Activated naive CD8-positive, alpha-beta T cell (primary cell): Measurements from ENCODE around the gene CLMN.
"Not testable (repeated sequence)": the region's sequence is repeated elsewhere in the genome, so short reads cannot be mapped to it uniquely, and the experiment has no call there.

Source experiments
- H3K27ac Mint-ChIP-seq: one replicate; pipeline ENCODE4 v1.8.0; 2021; ENCODE audit warnings: mixed read lengths
- H3K27me3 Mint-ChIP-seq: one replicate; pipeline ENCODE4 v1.8.0; 2021; ENCODE audit warnings: mixed read lengths
- H3K36me3 Mint-ChIP-seq: one replicate; pipeline ENCODE4 v1.8.0; 2021; ENCODE audit warnings: mixed read lengths
- H3K4me1 Mint-ChIP-seq: one replicate; pipeline ENCODE4 v1.8.0; 2021; ENCODE audit warnings: low read depth, mixed read lengths
- H3K4me3 Mint-ChIP-seq: one replicate; pipeline ENCODE4 v1.8.0; 2021; ENCODE audit warnings: mild to moderate bottlenecking, mixed read lengths
- H3K9me3 Mint-ChIP-seq: one replicate; pipeline ENCODE4 v1.8.0; 2021; ENCODE audit warnings: low read depth, mixed read lengths

Gene CLMN

GRCh38 chr14:95141684-95142083, 178.0 kb downstream of the CLMN start:
- Mint-ChIP-seq H3K4me3 (no peak overlapping the region), H3K27ac (no peak overlapping the region), H3K27me3 (no peaks in the 10 kb centered on the region), H3K9me3 (peaks cover 7% of the 10 kb centered on the region), H3K4me1 (peaks cover 78% of the 10 kb centered on the region), H3K36me3 (peaks cover 16% of the 10 kb centered on the region)

- Mint-ChIP-seq H3K4me1 (peaks cover 79% of the 10 kb centered on the region), H3K27me3 (no peaks in the 10 kb centered on the region), H3K27ac (peak overlapping the region; percentile 72), H3K4me3 (no peak overlapping the region), H3K36me3 (peaks cover 9% of the 10 kb centered on the region), H3K9me3 (peaks cover 7% of the 10 kb centered on the region)
Observed at GRCh38 chr14:95140060-95140858, 179.4 kb downstream of the CLMN start.

DNA sequence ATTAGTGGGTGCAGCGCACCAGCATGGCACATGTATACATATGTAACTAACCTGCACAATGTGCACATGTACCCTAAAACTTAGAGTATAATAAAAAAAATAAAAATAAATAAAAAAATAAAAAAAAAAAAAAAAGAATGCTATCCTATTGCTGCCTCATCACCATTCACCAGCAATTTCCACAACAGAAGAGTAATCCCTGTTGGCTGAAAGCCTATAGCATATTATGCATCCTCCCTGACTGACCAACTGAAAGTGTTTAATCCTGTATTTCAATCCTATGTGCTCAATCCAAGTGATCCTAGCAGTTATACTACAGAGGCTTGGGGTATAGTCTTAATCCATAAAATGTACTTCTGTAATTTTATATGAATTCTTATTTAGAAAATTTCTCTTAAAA, 180.8 kb downstream of the CLMN start:
- H3K27ac Mint-ChIP-seq = no peak overlapping the region

DNA sequence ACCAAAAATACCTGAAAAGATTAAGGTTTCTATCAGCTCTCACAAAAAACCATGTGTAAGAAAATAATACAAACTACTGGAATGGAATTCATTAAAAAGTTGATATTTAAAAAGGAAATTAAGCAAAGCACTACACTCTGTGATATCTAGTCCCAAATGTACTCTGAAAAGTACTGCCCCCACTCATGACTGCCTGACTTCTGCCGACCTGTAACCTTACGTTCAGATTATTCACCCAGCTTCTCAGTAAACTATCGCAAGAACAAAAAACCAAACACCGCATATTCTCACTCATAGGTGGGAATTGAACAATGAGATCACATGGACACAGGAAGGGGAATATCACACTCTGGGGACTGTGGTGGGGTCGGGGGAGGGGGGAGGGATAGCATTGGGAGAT, 181.3 kb downstream of the CLMN start:
- H3K9me3 Mint-ChIP-seq, H3K27me3 Mint-ChIP-seq, H3K36me3 Mint-ChIP-seq, H3K4me3 Mint-ChIP-seq: not testable (repeated sequence)
- H3K4me1 Mint-ChIP-seq = peaks cover 76% of the 10 kb centered on the region
- H3K27ac Mint-ChIP-seq = peak overlapping the region; percentile 36

More for the DNA sequence above, 180.8 kb downstream of the CLMN start:
- H3K4me3 Mint-ChIP-seq = no peak overlapping the region
- H3K36me3 Mint-ChIP-seq = peaks cover 2% of the 10 kb centered on the region
- no peaks in the 10 kb centered on the region for H3K9me3 Mint-ChIP-seq
- H3K4me1 Mint-ChIP-seq = peaks cover 79% of the 10 kb centered on the region
- H3K27me3 Mint-ChIP-seq = no peaks in the 10 kb centered on the region

DNA sequence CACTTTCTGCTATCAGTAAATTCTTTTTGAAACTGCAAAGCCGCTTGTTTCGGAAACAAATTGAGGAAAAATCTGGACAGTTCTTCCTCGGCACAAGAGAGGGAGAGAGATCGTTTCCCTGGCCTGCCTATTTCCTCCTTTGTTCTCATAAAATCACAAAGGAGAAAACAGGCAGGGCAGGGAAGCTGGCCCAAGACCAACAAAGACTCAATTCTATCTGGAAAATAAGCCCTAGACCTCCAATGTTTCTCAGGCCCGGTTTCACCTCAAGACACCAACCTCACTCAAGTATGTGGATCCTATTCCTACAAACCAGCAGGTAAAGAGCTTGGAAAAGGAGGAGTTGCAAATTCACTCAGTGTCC, 181.9 kb downstream of the CLMN start:
- Mint-ChIP-seq H3K27me3 (no peaks in the 10 kb centered on the region), H3K27ac (peak overlapping the region; percentile 72), H3K4me3 (no peak overlapping the region)

GRCh38 chr14:95137164-95137803, 182.4 kb downstream of the CLMN start:
- peaks cover 3% of the 10 kb centered on the region for H3K36me3 Mint-ChIP-seq
- H3K27ac Mint-ChIP-seq = no peak overlapping the region
- peak overlapping the region; percentile 24 for H3K4me3 Mint-ChIP-seq
- no peaks in the 10 kb centered on the region for H3K9me3 Mint-ChIP-seq
- no peaks in the 10 kb centered on the region for H3K27me3 Mint-ChIP-seq
- peaks cover 70% of the 10 kb centered on the region for H3K4me1 Mint-ChIP-seq

More for the DNA sequence above, 181.9 kb downstream of the CLMN start:
- Mint-ChIP-seq H3K36me3 (peaks cover 3% of the 10 kb centered on the region), H3K4me1 (peaks cover 75% of the 10 kb centered on the region), H3K9me3 (no peaks in the 10 kb centered on the region)

DNA sequence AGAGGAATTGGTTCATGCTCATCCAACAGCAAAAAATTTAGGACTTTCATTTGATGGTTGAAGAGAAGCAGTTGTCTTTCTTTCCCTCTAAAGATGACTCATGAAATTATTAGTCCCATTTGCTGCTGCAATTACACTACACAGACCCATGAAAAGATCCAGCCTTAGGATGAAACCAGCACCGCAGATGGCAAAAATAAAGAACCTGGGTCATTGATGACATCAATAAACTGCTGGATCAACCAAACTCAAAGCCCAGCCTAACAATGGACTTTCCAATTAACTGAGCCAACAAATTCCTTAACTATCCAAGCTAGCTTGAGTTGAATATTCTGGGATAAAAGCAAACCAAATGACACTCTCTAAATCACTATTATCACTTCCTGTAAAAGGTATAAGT, 183.1 kb downstream of the CLMN start:
- Mint-ChIP-seq H3K27ac (peak overlapping the region; percentile 13), H3K9me3 (no peaks in the 10 kb centered on the region), H3K4me1 (peaks cover 65% of the 10 kb centered on the region), H3K27me3 (no peaks in the 10 kb centered on the region), H3K36me3 (peaks cover 5% of the 10 kb centered on the region), H3K4me3 (peak overlapping the region; percentile 24)

DNA sequence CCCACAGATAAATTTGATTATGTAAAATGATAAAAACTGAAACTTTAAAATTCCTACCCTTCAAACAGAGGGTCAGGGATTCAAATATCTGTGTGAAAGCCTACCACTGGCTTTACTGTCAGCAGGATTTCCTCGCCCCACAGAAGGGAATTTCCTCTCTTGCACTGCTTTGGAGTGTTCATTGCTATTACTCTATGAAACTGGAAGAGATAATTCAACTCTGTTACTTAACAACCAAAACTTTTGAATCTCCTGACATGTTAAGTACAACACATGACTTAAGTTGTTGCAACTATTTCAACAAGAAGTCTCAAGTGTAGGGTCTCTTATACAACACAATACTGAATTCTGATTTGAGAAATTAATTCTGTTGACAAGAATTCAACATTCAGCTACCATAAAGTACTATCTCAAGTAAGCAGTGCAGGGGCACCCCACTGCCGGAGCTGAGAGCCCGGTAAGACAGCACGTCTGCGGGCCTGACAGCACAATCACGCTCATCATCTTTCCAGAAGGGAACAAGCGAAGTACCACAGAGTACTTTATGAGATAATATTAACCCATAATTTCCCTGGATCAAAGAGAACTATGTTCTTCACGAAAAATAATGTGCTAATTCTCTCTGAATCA, 185.3 kb downstream of the CLMN start:
- peaks cover 5% of the 10 kb centered on the region for H3K36me3 Mint-ChIP-seq
- H3K27me3 Mint-ChIP-seq = no peaks in the 10 kb centered on the region
- no peak overlapping the region for H3K4me3 Mint-ChIP-seq
- H3K4me1 Mint-ChIP-seq = peaks cover 47% of the 10 kb centered on the region
- peak overlapping the region; percentile 24 for H3K27ac Mint-ChIP-seq
- H3K9me3 Mint-ChIP-seq = no peaks in the 10 kb centered on the region

GRCh38 chr14:95133282-95133681, 186.4 kb downstream of the CLMN start:
- peaks cover 6% of the 10 kb centered on the region for H3K36me3 Mint-ChIP-seq
- peak overlapping the region; percentile 46 for H3K27ac Mint-ChIP-seq
- peaks cover 47% of the 10 kb centered on the region for H3K4me1 Mint-ChIP-seq
- H3K27me3 Mint-ChIP-seq = no peaks in the 10 kb centered on the region
- no peaks in the 10 kb centered on the region for H3K9me3 Mint-ChIP-seq
- no peak overlapping the region for H3K4me3 Mint-ChIP-seq

DNA sequence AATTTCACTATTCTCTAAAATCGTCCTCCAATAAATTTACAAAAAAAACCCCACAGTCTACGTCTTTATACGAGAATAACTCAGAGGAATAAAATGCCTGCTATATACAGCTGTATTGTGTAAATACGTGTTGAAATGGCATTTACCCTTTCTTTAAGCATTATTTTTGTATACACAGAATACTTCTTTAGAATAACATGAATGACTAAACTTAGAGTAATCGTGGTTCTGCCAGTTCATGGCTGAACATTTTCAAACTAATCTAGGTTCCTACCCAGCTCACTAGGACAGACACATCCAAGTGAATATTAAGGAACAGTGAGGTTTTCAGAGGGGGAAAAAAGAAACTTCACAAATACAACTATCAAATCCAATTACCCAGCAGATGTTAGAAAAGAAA, 186.9 kb downstream of the CLMN start:
- Mint-ChIP-seq H3K36me3 (peaks cover 6% of the 10 kb centered on the region), H3K4me1 (peaks cover 44% of the 10 kb centered on the region), H3K27me3 (no peaks in the 10 kb centered on the region), H3K27ac (no peak overlapping the region), H3K4me3 (no peak overlapping the region), H3K9me3 (no peaks in the 10 kb centered on the region)
